CD4-positive, alpha-beta T cell treated with Interleukin-12 subunit alpha and Interleukin-12 subunit beta, for 1 hour (primary cell): ENCODE results near the gene MOAP1.
"Not testable (repeated sequence)": the region's sequence is repeated elsewhere in the genome, so short reads cannot be mapped to it uniquely, and the experiment has no call there.

Experiments
- DNase-seq: peaks from one replicate; pipeline ENCODE4 v3.0.0-alpha.2; 2020

The MOAP1 gene

DNA sequence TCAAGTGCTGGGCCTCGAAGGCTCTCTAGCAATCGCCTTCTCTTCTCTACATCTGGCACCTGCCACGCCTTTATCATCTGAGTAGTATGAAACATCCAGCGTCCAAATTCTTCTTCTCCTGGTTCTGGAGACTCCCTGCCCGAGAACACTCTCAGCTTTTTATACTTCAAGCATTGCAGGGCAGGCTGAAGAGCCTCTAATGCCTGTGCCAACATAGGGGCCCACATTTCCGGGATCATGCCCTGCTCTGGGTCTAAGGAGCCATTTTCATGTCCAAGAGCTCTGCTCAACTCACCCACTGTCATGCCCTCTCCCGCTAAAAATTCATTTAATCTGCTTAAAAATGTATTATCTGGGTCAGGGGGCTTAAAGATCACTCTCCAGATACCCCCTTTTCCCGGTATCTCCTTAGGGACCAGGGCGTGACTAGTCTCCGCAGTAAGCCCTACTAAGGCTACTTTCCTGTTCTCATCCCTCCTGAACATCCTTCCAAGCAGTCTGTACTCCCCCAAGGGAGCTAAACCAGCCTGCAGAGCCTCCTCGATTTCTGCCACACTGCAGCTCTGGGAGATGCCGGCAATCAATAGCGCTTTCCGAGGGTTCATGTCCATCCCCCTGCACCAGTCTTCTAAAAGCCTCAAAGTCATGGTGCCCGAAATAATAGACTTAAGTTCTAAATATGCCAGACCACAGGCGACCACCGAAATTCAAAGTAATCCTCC is 940 bp downstream of the MOAP1 start:
- DNase-seq, result no peak

DNA sequence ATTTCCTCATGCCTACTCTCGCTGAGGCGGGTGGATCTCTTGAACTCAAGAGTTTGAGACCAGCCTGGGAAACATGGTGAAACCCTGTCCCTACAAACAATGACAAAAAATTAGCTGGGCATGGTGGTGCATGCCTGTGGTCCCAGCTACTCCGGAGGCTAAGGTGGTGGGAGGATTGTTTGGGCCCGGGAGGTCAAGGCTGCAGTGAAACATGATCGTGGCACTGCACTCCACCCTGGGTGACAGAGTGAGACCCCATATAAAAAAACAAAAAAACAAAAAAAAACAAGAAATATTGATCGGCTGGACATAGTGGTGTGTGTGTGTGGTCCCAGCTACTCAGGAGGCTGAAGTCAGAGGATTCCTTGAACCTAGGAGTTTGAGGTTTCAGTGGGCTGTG is 9.2 kb downstream of the MOAP1 start:
- DNase-seq, result no peak

DNA sequence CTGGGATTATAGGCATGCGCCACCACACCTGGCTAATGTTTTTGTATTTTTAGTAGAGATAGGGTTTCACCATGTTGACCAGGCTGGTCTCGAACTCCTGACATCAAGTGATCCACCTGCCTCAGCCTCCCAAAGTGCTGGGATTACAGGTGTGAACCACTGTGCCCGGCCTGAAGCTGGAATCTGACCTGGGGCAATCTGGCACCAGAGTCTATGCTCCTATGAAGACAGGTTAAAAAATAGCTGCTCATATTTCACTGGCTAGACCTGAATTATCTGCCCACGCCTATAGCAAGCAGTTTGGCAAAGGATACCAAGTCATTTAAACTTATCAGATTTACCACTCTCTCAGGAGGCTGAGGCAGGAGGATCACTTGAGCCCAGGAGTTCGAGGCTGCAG is 10.0 kb downstream of the MOAP1 start:
- DNase-seq, result not testable (repeated sequence)

DNA sequence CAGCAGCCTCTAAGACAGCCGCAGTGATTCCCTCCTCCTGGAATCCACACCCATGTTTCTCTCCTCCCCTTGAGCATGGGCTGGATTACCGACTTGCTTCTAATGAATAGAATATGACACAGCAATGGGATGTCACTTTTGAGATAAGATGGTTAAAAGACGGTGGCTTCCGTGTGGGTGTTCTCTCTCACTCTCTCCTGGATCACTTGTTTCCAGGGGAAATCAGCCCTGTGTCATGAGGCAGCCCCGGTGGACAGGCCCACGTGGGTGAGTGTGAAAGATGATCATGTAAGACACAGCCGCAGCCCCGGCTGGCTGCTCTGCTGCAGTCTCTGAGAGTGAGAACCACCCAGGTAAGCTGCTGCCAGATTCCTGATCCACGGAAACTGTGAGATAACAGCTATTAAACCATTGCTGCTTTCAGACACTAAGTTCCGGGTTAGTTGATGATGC is 10.7 kb downstream of the MOAP1 start:
- no peak for DNase-seq

DNA sequence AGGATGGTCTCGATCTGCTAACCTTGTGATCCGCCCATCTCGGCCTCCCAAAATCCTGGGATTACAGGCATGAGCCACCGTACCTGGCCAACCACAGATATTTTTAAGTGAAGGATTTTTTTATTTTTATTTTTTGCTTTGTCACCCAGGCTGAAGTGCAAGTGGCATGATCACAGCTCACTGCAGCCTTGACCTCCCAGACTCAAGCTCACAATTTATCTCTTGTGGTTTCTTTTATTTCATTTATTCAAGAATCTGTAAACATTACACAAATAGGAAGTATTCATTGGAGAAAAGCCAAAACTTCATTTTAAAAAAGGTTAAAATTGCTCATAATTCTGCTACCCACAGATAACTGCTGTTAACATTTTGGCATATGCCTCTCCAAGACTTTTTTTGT is 13.3 kb downstream of the MOAP1 start:
- DNase-seq, result no peak

DNA sequence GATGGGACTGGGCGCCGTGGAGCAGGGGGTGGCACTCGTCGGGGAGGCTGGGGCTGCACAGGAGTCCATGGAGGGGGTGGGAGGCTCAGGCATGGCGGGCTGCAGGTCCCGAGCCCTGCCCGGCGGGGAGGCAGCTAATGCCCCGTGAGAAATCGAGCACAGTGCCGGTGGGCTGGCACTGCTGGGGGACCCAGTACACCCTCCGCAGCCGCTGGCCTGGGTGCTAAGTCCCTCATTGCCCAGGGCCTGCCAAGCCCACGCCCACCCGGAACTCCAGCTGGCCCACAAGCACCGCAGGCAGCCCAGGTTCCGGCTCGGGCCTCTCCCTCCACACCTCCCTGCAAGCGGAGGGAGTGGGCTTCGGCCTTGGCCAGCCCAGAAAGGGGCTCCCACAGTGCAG is 14.6 kb downstream of the MOAP1 start:
- DNase-seq, result not testable (repeated sequence)

DNA sequence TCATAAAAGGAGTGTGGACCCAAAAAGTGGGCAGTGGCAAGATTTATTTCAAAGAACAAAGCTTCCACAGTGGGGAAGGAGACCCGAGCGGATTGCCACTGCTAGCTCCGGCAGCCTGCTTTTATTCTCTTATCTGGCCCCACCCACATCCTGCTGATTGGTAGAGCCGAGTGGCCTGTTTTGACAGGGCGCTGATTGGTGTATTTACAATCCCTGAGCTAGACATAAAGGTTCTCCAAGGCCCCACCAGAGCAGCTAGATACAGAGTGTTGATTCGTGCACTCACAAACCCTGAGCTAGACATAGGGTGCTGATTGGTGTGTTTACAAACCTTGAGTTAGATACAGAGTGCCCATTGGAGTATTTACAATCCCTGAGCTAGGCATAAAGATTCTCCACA is 15.1 kb downstream of the MOAP1 start:
- DNase-seq, result not testable (repeated sequence)

DNA sequence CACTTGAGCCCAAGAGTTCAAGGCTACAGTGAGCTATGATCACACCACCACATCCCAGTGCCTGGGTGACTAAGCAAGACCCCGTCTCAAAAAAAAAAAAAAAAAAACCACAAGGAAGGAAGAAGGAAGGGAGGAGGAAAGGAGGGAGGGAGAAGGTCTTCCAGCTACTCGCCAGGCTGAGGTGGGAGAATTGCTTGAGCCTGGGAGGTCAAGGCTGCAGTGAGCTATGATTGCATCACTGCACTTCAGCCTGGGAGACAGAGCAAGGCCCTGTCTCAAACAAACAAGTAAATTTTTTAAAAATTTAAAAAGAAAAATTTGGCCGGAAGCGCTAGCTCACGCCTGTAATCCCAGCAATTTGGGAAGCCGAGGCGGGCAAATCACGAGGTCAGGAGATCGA is 16.1 kb downstream of the MOAP1 start:
- DNase-seq, result not testable (repeated sequence)

DNA sequence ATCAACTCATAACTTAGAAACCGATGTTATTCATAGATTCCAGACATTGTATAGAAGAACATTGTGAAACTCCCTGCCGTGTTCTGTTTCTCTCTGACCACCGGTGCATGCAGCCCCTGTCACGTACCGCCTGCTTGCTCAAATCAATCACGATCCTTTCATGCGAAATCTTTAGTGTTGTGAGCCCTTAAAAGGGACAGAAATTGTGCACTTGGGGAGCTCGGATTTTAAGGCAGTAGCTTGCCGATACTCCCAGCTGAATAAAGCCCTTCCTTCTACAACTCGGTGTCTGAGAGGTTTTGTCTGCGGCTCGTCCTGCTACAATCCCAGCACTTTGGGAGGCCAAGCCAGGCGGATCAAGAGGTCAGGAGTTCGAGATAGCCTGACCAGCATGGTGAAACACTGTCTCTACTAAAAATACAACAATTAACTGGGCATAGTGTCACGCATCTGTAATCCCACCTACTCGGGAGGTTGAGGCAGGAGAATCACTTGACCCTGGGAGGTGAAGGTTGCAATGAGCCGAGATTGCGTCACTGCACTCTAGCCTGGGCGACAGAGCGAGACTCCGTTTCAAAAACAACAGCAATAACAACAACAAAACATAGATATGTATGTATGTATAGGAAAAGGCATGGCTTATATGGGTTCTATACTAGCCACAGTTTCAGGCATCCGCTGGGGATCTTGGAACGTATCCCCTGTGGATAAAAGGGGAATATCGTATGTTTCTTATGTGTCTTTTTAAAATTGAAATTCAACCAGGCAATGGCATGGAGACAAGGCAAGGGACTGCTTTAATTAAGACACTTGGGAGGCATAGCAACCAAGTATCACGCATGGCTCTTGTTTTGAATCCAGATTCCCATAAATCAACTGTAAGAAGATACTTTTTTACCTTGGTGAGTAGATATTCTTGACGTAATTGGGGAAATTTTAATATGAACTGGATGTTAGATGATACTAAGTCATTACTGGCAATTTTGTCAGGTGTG is 19.1 kb downstream of the MOAP1 start:
- DNase-seq, result not testable (repeated sequence)

DNA sequence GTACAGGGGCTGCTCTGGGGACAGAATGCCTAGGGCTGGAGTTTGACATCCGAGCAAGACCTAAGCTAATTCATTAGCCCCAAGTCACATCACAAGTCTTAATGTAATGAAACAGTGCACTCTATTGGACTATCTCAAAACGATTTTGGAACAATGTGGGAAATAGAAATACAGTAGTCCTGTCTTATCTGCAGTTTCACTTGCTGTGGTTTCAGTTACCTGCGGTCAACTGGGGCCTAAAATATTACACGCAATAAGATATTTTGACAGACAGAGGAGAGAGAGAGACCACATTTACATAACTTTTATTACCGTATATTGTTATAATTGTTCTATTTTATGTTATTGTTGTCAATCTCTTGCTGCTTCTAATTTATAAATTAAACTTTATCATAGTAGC is 21.1 kb downstream of the MOAP1 start:
- DNase-seq, result no peak

DNA sequence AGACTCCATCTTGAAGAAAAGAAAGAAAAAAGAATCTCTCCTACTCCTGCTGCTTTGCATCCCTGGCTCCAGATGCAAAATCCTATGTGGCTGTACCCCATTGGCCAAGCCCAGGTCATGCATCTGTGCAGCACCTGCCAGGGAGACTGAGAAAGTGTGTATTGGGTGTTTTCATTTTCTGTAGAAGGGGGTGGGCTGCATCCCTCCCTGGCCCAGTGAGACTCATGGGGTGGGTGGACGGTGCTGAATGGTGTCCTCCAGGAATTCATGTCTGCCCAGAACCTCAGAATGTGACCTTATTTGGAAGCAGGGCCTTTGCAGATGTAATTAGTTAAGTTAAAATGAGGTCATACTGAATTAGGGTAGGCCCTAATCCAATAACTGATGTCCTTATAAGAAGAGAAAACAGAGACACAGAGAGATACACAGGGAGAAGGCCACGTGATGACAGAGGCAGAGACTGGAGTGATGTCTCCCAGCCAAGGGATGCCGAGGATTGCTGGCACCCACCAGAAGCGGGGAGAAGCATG is 23.2 kb downstream of the MOAP1 start:
- no peak for DNase-seq

DNA sequence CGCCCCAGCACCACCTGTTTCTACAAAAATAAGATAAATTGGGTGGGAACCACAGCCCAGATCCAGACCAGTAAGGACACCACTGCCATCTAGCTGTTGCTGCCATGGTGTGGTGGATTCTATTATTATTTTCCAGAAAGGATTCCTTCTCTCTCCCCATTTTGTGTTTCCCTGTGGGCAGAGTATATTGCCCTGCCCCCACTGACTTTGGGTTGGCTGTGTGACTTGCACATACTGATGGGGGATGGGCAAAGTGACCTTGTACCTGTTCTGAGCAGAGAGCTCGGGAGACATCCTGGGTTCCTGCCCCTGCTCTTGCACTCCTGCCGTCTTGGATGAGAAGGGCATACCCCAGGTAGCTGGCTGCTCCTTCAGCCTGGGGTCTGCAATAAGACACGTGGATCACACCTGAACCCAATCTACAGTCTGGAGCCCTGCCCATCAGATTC is 24.3 kb downstream of the MOAP1 start:
- no peak for DNase-seq

DNA sequence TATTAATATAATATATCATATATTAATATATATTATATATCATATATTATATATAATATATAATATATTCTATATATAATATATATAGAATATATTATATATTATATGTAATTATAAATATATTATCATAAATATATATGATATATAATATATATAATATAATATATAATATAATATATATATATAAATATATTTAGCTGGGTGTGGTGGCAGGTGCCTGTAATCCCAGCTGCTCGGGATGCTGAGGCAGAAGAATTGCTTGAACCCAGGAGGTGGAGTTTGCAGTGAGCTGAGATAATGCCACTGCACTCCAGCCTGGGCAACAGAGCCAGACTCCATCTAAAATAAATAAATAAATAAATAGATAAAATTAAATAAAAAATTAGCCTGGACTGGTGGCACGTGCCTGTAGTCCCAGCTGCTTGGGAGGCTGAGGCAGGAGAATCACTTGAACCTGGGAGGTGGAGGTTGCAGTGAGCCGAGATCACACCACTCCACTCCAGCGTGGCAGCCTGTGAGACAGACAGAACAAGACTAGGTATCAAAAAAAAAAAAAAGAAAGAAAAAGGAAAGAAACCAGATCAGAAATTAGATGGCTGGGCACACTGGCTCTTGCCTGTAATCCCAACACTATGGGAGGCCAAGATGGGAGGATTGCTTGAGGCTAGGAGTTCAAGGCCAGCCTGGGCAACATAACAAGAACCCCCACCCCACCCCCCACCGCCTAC is 24.9 kb downstream of the MOAP1 start:
- DNase-seq, result not testable (repeated sequence)

DNA sequence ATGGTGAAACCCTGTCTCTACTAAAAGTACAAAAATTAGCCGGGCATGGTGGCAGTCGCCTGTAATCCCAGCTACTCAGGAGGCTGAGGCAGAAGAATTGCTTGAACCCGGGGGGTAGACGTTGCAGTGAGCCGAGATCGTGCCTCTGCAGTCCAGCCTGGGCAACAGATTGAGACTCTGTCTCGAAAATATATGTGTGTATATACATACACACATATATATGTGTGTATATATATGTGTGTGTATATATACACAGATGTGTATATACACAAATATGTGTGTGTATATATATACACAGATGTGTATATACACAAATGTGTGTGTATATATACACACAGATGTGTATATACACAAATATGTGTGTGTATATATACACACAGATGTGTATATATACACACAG is 26.3 kb downstream of the MOAP1 start:
- DNase-seq, result not testable (repeated sequence)

DNA sequence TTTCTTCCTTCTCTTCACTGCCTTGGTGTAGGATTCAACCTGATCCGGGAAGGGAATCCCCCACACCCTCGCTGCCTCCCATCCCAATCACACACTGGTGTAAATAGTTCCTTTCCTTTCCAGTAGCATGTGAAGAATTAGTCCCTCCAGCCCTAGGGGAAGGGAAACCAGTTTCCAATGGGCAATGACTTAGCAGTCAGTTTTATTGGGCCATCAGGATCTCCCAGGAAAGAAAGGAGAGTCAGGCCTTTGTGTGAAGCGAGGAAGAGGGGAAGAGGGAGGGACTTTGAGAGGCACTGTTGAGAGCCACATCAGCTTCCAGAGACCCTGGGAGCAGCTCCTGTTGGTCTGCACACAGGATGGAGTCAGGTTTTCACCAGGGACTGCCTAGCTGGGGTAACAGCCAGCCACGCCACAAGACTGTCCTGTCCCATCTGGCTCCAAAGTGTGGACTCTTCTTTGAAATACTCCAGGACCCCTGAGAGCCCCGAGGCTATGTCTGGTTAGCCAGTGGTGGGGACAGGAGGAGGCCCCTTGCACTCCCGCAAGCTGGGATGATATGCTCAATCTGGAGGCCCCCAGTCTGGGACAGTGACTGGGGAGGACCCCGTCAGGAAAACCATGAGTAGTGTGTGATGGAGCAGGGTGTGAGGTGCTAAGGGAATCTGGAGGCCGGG is 27.9 kb downstream of the MOAP1 start:
- no peak for DNase-seq

DNA sequence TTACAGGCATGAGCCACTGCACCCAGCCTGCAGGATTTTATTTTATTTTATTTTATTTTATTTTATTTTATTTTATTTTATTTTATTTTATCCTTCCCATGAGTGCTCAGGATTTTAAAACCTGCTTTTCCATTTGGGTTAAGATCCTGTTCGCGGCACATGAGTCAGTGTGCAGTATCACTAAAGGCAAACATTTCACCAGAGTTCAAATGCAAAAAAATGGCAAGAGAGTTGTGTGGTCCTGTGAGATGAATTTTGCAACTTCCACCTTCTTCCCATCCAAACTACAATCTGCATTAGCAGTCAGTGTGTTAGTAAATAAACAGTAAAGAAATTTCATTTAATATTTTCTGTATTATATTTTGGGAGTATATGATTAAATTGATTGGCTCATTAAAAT is 29.0 kb downstream of the MOAP1 start:
- no peak for DNase-seq

DNA sequence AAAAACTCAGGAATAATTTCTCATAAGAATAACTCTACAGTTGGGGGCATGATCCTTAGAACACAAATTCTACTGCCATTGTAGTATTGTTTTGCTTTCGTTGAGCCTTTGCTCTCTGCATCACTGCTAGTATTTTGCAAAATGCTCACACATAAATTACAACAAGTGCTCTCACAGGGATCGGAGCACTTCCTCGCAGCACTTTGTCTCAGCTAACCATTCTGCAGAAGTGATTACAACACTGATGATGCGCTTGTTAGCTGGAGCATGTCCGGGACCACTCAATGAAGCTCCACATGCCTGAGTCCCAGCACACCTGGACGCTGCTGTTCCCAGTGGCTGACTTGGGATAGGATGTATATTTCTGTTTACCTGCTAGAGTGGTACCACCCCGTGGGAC is 31.6 kb downstream of the MOAP1 start:
- no peak for DNase-seq

DNA sequence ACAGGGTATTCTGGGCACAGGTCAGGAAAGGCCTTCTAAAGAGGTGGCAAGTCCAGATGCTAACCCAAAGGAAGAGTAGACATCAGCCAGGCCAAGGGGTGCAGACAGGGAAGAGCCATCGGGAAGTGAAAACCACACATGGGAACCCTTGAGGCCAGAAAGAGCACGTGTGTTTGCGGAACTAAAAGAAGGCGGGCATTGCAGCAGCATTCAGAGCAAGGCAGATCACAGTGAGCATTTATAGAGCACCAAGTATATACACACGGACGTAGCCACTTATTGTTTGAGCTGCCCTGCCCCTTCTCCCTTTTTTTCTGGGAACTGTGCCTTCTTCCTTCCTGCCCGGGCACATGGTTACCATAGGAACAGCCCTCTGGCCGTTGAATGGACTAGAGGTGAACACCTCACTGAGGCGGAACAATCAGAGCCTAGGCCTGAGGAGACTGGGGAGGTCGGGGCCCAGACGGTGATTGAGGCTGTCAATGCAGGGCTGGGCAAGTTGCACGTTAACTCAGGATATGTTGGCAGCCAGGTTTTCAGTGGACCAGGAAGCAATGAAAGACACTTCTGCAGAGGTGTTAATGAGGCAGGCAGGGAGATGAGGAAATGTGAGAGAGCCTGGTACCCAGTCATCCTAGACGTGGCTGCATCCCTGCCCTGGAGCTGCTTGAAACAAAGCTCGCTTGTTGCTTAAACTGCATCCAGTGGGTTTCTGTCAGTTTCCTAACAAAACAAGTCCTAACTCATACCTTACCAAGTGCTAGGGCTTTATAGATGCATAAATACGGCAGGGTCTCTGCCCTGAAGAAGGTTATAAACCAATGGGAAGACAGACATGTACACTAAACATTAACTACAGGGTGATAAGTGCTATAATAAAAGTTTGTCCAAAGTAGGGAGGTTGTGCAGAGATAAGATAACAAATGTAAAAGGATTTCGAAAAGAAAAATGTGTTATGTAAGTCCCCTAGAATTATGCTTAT is 34.2 kb downstream of the MOAP1 start:
- DNase-seq, result no peak

DNA sequence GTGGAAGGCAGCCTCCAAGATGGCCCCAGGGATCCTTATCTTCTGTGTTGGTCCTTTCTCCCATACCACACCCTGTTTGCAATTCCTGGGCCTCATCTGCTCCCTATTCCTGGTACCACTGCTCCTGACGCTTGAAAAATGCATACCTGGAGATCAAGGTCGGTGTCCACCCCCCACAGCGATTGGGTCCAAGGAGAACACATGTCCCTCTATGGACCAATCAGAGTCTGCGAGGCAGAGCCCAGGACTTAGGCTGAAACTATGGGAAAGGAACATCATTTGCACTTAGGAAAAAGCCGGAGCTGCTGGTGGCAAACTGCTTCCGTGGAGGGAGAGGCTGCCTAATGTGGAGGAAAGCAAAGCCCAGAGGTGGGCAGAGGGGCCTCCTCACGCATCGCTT is 35.7 kb downstream of the MOAP1 start:
- no peak for DNase-seq

DNA sequence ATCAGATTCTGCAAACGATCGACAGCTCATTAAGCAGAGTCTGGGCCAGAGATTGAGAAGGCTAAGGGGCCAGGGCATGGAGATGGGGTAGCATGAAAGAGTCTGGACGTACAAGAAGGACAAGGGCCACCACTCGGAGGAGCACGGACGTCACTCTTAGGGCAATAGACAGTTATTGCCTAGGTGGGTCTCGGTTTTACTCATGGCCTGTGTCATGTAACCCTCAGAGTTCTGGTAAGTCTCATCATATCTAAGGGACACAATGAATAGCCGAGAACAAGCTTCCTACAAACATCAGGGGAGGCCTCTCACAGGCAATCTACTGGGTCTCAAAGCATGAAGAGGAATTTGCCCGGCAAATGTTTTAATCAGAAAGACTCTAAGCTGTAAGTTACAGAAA is 38.6 kb downstream of the MOAP1 start:
- no peak for DNase-seq
